Thymus (tissue), 14 donors: Measurements from ENCODE around the gene PDZD7. TPM values are rescaled to one million over a fixed set of nuclear protein-coding genes. Genes with fewer than 3 reads are reported as not detected.

Experiments
- DNase-seq, 9 donors: peaks; one replicate each; pipeline ENCODE4 v3.0.0-alpha.2; 2013; ENCODE audit warnings: low spot score in 9 of 9, low read depth in 6 of 9, missing footprints in 1 of 9
- H3K27ac ChIP-seq, 2 donors: one replicate each; pipeline ENCODE4 v1.5.1; 2013; ENCODE audit warnings: control low read depth in 1 of 2, low read depth in 1 of 2, low read length in 1 of 2, mild to moderate bottlenecking in 1 of 2, moderate library complexity in 1 of 2
- H3K27me3 ChIP-seq, 2 donors: one replicate each; pipeline ENCODE4 v1.5.1; 2013; ENCODE audit warnings: low read length in 1 of 2; ENCODE audit not compliant: control insufficient read depth in 2 of 2, insufficient read depth in 1 of 2
- H3K36me3 ChIP-seq, 2 donors: one replicate each; pipeline ENCODE4 v1.5.1; 2013; ENCODE audit warnings: low read length in 1 of 2, mild to moderate bottlenecking in 1 of 2, moderate library complexity in 1 of 2; ENCODE audit not compliant: control insufficient read depth in 2 of 2, insufficient read depth in 2 of 2
- H3K4me1 ChIP-seq, 2 donors: one replicate each; pipeline ENCODE4 v1.5.1; 2013; ENCODE audit warnings: low read length in 2 of 2; ENCODE audit not compliant: control insufficient read depth in 2 of 2, insufficient read depth in 2 of 2
- H3K4me3 ChIP-seq, 2 donors: one replicate each; pipeline ENCODE4 v1.5.1; 2013; ENCODE audit warnings: low read length in 2 of 2, control low read depth in 1 of 2, mild to moderate bottlenecking in 1 of 2
- H3K9me3 ChIP-seq, 2 donors: one replicate each; pipeline ENCODE4 v1.5.1; 2013; ENCODE audit warnings: low read length in 1 of 2, mild to moderate bottlenecking in 1 of 2; ENCODE audit not compliant: control insufficient read depth in 2 of 2, insufficient read depth in 1 of 2
- WGBS: extraction: QIAGEN DNeasy Blood & Tissue Kit; methylation state at CpG from one replicate; pipeline ENCODE4 v1.1.7; 2013; 5-methylcytosine and 5-hydroxymethylcytosine counted together
- long read RNA-seq, 10 donors: transcript quantifications; one replicate each; lab custom pipeline, GENCODE V29; 2026
- polyA plus RNA-seq: library from polyadenylated mRNA; stranded (reverse); fragments of 200-250 nt; gene quantifications from one replicate; pipeline ENCODE4 v1.2.3, GENCODE V29; 2013
- total RNA-seq: library from RNA; stranded (reverse); fragments of 120-200 nt; gene quantifications from one replicate; pipeline ENCODE4 v1.2.4, GENCODE V29; 2013
- donor health status: healthy.

The PDZD7 gene
- total RNA-seq (0.19 TPM), polyA plus RNA-seq (1.4 TPM)
- long read RNA-seq, donor 1, result 0 reads
- long read RNA-seq, donor 2, result 0 reads
- long read RNA-seq, donor 3, result 0 reads
- long read RNA-seq, donor 4, result 0 reads
- long read RNA-seq, donor 5, result 0 reads
- long read RNA-seq, donor 6, partial matches to known transcripts, result 32 of 32 reads
- long read RNA-seq, donor 6, other reads (novel, unspliced or antisense), result 0 of 32 reads
- long read RNA-seq, donor 7, result 0 reads
- long read RNA-seq, donor 8, result 0 reads
- long read RNA-seq, donor 9, result 0 reads
- long read RNA-seq, donor 10, partial matches to known transcripts, result 18 of 18 reads
- long read RNA-seq, donor 10, other reads (novel, unspliced or antisense), result 0 of 18 reads

DNA sequence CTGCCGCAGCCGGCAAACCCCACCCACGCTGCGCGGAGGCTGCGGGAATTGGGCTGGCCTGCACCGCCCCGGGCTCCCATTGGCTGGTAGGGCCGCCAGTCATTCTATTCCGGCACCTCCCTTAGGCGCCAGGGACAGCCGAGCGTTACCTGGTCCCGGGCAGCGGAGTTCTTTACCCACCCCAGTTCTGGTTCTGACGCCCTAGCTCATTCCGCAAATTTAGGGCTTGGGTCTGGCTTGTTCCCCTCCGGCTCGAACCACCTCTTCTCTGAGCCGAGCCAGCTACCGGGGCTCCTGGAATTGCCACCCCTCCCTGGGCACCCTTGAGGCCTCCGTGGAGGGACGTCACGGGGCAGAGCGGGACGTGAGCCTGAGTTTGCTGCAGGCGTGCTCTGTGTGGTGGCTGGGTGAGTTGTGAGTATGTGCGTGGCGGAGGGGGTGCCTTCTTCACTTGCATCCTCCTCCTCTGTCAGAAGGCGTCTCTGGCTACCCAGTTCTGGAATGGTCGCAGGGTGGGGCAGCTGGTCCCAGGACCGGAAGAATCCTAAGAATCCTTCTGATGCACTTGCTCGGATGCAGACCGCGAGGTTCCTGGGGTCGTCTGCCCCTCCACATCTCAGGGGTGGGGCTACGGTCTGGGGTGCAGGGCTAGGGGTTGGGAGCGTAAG, at the start of gene PDZD7, which contains the start of gene SFXN3:
TSS of gene PDZD7 (minus strand) at position 2 of the 668 bp plus-strand sequence. CDS start 910 bp downstream, outside the sequence.
TSS of gene SFXN3 (plus strand) at position 107 of the 668 bp plus-strand sequence. CDS start 3,461 bp downstream, outside the sequence.
- WGBS, result under 1% methylated on average over 38 of the region's 38 CpGs
- peak; percentile 78 to 96 (median 90) for DNase-seq
- peaks cover 8 to 39% of the 10 kb centered on the region in 2 donors for H3K4me1 ChIP-seq
- peak within 1 kb of the TSS; percentile 55 to 59 for H3K4me3 ChIP-seq
- peak within 1 kb of the TSS; percentile 66 to 87 for H3K27ac ChIP-seq
- peaks cover 0 to 4% of the 10 kb centered on the region in 2 donors for H3K9me3 ChIP-seq
- H3K27me3 ChIP-seq, result peaks cover 8 to 84% of the 10 kb centered on the region in 2 donors
- peaks cover 0 to 4% of the 10 kb centered on the region in 2 donors for H3K36me3 ChIP-seq

DNA sequence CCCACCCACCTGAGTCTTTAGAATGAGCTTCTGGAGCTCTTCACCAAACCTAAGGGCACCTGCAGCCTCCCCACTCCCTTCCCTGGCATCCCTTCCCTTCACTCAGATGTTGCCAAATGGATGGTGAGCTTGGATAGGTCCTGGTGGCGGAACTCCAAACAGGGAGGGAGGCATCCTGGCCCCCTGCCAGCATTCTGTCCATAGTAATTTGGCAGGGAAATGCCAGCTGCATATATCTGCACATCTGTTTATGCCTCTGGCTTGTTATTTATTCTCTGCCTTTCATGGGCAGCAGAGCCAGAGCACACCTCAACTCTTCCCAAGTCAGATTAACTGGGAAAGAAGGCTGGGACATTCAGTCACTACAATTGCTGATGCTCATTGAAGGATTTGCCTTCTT, 48.9 kb upstream of the PDZD7 start:
- no peak for DNase-seq
- Histone ChIP-seq H3K27ac (no peak overlapping the region), H3K4me3 (no peak overlapping the region), H3K27me3 (peaks cover 5 to 73% of the 10 kb centered on the region in 2 donors), H3K9me3 (no peaks in the 10 kb centered on the region), H3K4me1 (no peaks in the 10 kb centered on the region), H3K36me3 (no peaks in the 10 kb centered on the region)
- 95% methylated on average over 1 of the region's 1 CpG for WGBS

DNA sequence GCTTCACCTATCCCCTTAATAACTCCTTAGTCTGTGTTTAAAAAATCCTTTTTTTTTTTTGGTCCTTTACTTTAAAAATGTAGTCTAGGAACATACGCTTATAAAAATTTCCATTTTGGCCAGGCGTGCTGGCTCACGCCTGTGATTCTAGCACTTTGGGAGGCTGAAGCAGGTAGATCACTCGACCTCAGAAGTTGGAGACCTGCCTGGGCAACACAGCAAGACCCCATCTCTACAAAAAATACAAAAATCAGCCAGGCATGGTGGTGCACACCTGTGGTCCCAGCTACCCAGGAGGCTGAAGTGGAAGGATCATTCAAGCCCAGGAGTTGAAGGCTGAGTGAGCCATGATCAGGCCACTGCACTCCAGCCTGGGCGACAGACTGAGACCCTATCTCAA, 45.7 kb upstream of the PDZD7 start:
- no peak overlapping the region for H3K27ac ChIP-seq
- H3K4me1 ChIP-seq, result no peaks in the 10 kb centered on the region
- no peak for DNase-seq
- peaks cover 0 to 2% of the 10 kb centered on the region in 2 donors for H3K9me3 ChIP-seq
- H3K36me3 ChIP-seq, result no peaks in the 10 kb centered on the region
- 83% methylated on average over 5 of the region's 5 CpGs for WGBS
- H3K27me3 ChIP-seq, result peaks cover 28 to 82% of the 10 kb centered on the region in 2 donors
- H3K4me3 ChIP-seq, result no peak overlapping the region

DNA sequence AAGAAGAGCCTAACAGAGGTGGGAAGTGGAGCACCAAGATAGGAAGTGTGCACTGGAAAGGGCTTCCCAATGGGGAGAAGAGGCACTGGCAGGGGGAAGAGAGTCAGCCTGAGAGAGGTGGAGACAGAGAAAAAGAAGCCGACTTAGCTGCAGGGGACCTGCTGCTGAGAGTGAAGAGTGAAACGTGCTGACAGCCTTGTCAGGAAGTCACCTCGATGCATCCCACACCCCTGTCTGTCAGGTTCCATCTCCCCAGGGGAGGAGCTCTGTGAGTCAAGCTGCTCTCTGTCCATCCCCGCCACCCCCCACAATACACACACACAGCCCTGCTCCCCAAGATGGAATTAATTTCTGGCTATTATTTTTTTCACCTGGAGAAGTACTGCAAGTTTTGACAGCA, 44.8 kb upstream of the PDZD7 start:
- WGBS, result 15% methylated on average over 4 of the region's 4 CpGs

DNA sequence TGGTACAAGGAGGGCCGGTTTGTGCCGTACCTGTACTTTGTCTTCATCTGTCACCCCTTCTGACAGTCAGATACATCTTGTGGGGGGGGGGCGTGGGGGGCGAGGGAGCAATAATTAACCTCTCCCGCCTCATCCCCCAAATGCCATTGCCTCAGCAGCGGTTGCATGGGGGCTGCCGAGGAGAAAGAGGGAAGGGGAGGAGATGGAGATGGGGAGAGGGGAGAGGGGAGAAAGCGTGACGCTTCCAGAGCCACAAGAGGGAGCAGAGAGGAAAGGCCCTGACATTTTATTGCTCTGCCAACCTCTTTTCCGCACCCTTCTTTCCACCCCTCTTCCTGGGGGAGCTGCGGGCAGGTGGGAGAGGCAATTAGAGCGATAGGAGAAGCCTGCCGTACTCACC, 42.7 kb upstream of the PDZD7 start:
- Histone ChIP-seq H3K4me3 (no peak overlapping the region), H3K36me3 (no peaks in the 10 kb centered on the region), H3K9me3 (peaks cover 0 to 2% of the 10 kb centered on the region in 2 donors), H3K27ac (no peak overlapping the region), H3K27me3 (peaks cover 24 to 81% of the 10 kb centered on the region in 2 donors), H3K4me1 (no peaks in the 10 kb centered on the region)
- no peak for DNase-seq
- WGBS, result 17% methylated on average over 13 of the region's 13 CpGs

More for the DNA sequence above, 44.8 kb upstream of the PDZD7 start:
- H3K27me3 ChIP-seq, result peaks cover 28 to 82% of the 10 kb centered on the region in 2 donors
- DNase-seq, result no peak
- H3K27ac ChIP-seq, result no peak overlapping the region
- no peak overlapping the region for H3K4me3 ChIP-seq
- H3K36me3 ChIP-seq, result no peaks in the 10 kb centered on the region
- H3K4me1 ChIP-seq, result no peaks in the 10 kb centered on the region
- H3K9me3 ChIP-seq, result peaks cover 0 to 2% of the 10 kb centered on the region in 2 donors

DNA sequence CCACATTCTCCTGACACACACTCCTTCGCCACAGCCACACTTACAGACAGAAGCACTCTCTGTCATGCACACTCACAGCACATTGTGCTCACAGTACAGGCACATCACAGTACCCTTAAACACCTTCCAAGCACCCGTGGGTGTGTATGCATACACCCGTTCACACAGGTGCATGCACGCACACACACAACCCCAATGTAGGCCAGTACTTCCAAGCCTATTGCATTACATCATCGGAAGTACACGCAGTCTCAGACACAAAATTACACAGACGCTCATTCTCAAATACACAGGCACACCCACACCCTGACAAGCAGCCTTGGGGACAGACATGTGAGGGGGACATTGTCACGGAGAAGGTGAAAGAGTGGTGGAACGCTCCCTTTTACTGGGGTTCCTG, 42.0 kb upstream of the PDZD7 start:
- H3K4me1 ChIP-seq, result no peaks in the 10 kb centered on the region

DNA sequence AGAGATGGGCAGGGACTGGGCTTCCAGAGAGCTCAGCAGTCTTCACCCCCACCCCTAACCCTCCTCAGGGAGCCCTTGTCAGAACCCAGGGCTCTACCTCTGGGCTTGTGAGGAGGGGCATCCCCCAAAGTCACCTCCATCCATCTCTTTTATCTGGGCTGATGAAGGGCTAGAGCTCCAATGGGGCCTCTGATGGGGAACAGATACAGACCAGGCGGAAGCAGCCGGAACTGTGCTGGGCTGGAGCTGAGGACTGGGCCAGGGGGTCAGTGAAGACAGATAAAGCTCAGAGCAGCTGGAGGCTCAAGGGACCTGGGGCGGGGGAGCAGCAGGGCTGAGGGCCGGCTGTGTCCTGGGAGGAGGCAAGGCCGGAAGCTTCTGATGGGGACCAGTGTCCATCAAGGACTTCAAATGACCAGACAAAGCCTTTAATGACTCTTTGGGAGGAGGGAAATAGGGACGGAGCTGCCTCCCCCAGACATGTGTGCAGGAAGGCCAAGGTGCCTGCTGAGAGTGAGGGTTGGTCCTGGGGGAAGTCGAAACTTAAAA, 41.0 kb upstream of the PDZD7 start:
- H3K36me3 ChIP-seq, result no peaks in the 10 kb centered on the region
- peaks cover 31 to 81% of the 10 kb centered on the region in 2 donors for H3K27me3 ChIP-seq
- H3K4me1 ChIP-seq, result peaks cover 6 to 8% of the 10 kb centered on the region in 2 donors
- H3K4me3 ChIP-seq, result no peak overlapping the region
- peaks cover 2 to 5% of the 10 kb centered on the region in 2 donors for H3K9me3 ChIP-seq
- no peak overlapping the region for H3K27ac ChIP-seq
- no peak for DNase-seq
- WGBS, result 86% methylated on average over 7 of the region's 7 CpGs

More for the DNA sequence above, 42.0 kb upstream of the PDZD7 start:
- Histone ChIP-seq H3K36me3 (no peaks in the 10 kb centered on the region), H3K27me3 (peaks cover 23 to 74% of the 10 kb centered on the region in 2 donors), H3K4me3 (no peak overlapping the region), H3K9me3 (peaks cover 0 to 2% of the 10 kb centered on the region in 2 donors), H3K27ac (no peak overlapping the region)
- no peak for DNase-seq
- WGBS, result 75% methylated on average over 9 of the region's 9 CpGs

DNA sequence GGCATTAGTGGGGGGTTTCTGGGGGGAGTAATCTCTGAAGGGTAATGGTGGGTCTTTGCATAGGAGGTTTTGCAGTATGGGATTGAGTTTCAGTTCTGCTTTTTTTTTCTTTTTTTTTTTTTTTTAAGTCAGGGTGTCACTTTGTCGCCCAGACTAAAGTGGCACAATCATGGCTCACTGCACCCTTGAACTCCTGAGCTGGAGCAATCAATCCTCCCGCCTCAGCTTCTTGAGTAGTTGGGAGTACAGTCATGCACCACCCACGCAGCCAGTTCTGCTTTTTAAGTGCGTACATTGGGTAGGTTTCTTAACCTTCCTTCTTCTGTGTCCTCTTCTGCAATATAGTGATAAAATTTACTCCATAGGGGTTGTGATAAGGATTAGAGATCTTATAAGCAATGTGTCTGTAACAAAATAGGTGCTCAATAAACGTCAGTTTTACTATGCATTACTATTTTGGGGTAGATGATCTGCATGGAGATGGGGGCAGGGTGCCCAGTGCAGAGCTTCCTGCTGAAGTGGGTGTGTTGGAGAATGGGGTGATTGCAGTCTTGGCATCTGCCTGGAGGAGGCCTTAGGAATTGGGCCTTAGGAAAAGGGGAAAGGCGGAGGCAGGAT, 40.4 kb upstream of the PDZD7 start:
- H3K27me3 ChIP-seq, result peaks cover 36 to 82% of the 10 kb centered on the region in 2 donors
- no peak overlapping the region for H3K27ac ChIP-seq
- peaks cover 10 to 12% of the 10 kb centered on the region in 2 donors for H3K4me1 ChIP-seq
- 27% methylated on average over 6 of the region's 6 CpGs for WGBS
- no peak for DNase-seq
- peaks cover 2 to 5% of the 10 kb centered on the region in 2 donors for H3K9me3 ChIP-seq
- no peaks in the 10 kb centered on the region for H3K36me3 ChIP-seq
- H3K4me3 ChIP-seq, result no peak overlapping the region
